HEK293 (cell line): ENCODE data around the gene PKM.

ENCODE experiments used
- GLI2 ChIP-seq: fragments of 450-650 bp; formaldehyde crosslinking; IDR thresholded peaks from 2 replicates; pipeline ENCODE4; 2017; ENCODE audit warnings: missing biosample characterization, missing genetic modification characterization, low read depth, borderline replicate concordance
- GLIS1 ChIP-seq: fragments of 450-650 bp; formaldehyde crosslinking; IDR thresholded peaks from 2 replicates; pipeline ENCODE4 v1.5.1; 2016; ENCODE audit warnings: missing biosample characterization, missing genetic modification characterization
- PBX3 ChIP-seq: sonication (generic); formaldehyde crosslinking; IDR thresholded peaks from 2 replicates; pipeline ENCODE4 v1.8.1; 2022; ENCODE audit warnings: mild to moderate bottlenecking, moderate library complexity, missing genetic modification reagents
- PRDM6 ChIP-seq: fragments of 450-650 bp; formaldehyde crosslinking; IDR thresholded peaks from 2 replicates; pipeline ENCODE4 v1.5.1; 2017; ENCODE audit warnings: missing biosample characterization, missing genetic modification characterization
- SALL2 ChIP-seq: fragments of 450-650 bp; formaldehyde crosslinking; IDR thresholded peaks from 2 replicates; pipeline ENCODE4 v1.5.0; 2017; ENCODE audit warnings: missing biosample characterization, mild to moderate bottlenecking, missing genetic modification characterization, borderline replicate concordance
- SP7 ChIP-seq: fragments of 450-650 bp; formaldehyde crosslinking; IDR thresholded peaks from 2 replicates; pipeline ENCODE4 v1.5.1; 2016; ENCODE audit warnings: missing biosample characterization, missing genetic modification characterization
- ZBTB20 ChIP-seq: fragments of 450-650 bp; formaldehyde crosslinking; IDR thresholded peaks from 2 replicates; pipeline ENCODE4 v1.5.1; 2016; ENCODE audit warnings: missing biosample characterization, missing genetic modification characterization
- ZNF18 ChIP-seq: fragments of 450-650 bp; formaldehyde crosslinking; IDR thresholded peaks from 2 replicates; pipeline ENCODE4 v1.5.1; 2016; ENCODE audit warnings: missing biosample characterization, missing genetic modification characterization
- ZNF202 ChIP-seq: fragments of 450-650 bp; formaldehyde crosslinking; IDR thresholded peaks from 2 replicates; pipeline ENCODE4 v1.5.1; 2016; ENCODE audit warnings: missing biosample characterization, missing genetic modification characterization, borderline replicate concordance
- ZNF433 ChIP-seq: fragments of 450-650 bp; formaldehyde crosslinking; IDR thresholded peaks from 2 replicates; pipeline ENCODE4 v1.5.1; 2016; ENCODE audit warnings: missing biosample characterization, missing genetic modification characterization, low read depth
- ZNF501 ChIP-seq: fragments of 450-650 bp; formaldehyde crosslinking; IDR thresholded peaks from 2 replicates; pipeline ENCODE4 v1.5.1; 2016; ENCODE audit warnings: missing biosample characterization, missing genetic modification characterization
- ZNF529 ChIP-seq: fragments of 450-650 bp; formaldehyde crosslinking; IDR thresholded peaks from 2 replicates; pipeline ENCODE4 v1.5.1; 2017; ENCODE audit warnings: missing genetic modification characterization, missing biosample characterization; ENCODE audit not compliant: insufficient replicate concordance
- ZNF624 ChIP-seq: fragments of 450-650 bp; formaldehyde crosslinking; IDR thresholded peaks from 2 replicates; pipeline ENCODE4 v1.5.1; 2017; ENCODE audit warnings: missing biosample characterization, missing genetic modification characterization
- ZNF677 ChIP-seq: fragments of 450-650 bp; IDR thresholded peaks from 2 replicates; pipeline ENCODE4 v1.5.0; 2018; ENCODE audit warnings: missing biosample characterization, mild to moderate bottlenecking, missing genetic modification characterization, moderate library complexity
- ZSCAN30 ChIP-seq: fragments of 450-650 bp; IDR thresholded peaks from 2 replicates; pipeline ENCODE4 v1.5.1; 2018; ENCODE audit warnings: missing biosample characterization, mild to moderate bottlenecking, missing genetic modification characterization, moderate library complexity
- TF ChIP-seq, protein P1 (sequence below): fragments of 450-650 bp; formaldehyde crosslinking; IDR thresholded peaks from 2 replicates; pipeline ENCODE4 v1.5.1; 2016; ENCODE audit warnings: missing biosample characterization, missing genetic modification characterization
- TF ChIP-seq, protein P2 (sequence below): fragments of 450-650 bp; IDR thresholded peaks from 2 replicates; pipeline ENCODE4 v1.5.1; 2018; ENCODE audit warnings: missing biosample characterization, missing genetic modification characterization
- TF ChIP-seq, protein P3 (sequence below): fragments of 450-650 bp; formaldehyde crosslinking; IDR thresholded peaks from 2 replicates; pipeline ENCODE4 v1.5.1; 2016; ENCODE audit warnings: missing biosample characterization, missing genetic modification characterization
- TF ChIP-seq, protein P4 (sequence below): fragments of 450-650 bp; formaldehyde crosslinking; IDR thresholded peaks from 2 replicates; pipeline ENCODE4 v1.5.1; 2016; ENCODE audit warnings: missing biosample characterization, missing genetic modification characterization
- TF ChIP-seq, protein P5 (sequence below): fragments of 450-650 bp; formaldehyde crosslinking; conservative IDR thresholded peaks from 2 replicates; pipeline ENCODE4 v1.5.1; 2016; ENCODE audit warnings: low read depth, missing biosample characterization, missing genetic modification characterization
- TF ChIP-seq, protein P6 (sequence below): fragments of 450-650 bp; IDR thresholded peaks from 2 replicates; pipeline ENCODE4 v1.5.1; 2018; ENCODE audit warnings: missing biosample characterization, mild to moderate bottlenecking, missing genetic modification characterization

The PKM gene

DNA sequence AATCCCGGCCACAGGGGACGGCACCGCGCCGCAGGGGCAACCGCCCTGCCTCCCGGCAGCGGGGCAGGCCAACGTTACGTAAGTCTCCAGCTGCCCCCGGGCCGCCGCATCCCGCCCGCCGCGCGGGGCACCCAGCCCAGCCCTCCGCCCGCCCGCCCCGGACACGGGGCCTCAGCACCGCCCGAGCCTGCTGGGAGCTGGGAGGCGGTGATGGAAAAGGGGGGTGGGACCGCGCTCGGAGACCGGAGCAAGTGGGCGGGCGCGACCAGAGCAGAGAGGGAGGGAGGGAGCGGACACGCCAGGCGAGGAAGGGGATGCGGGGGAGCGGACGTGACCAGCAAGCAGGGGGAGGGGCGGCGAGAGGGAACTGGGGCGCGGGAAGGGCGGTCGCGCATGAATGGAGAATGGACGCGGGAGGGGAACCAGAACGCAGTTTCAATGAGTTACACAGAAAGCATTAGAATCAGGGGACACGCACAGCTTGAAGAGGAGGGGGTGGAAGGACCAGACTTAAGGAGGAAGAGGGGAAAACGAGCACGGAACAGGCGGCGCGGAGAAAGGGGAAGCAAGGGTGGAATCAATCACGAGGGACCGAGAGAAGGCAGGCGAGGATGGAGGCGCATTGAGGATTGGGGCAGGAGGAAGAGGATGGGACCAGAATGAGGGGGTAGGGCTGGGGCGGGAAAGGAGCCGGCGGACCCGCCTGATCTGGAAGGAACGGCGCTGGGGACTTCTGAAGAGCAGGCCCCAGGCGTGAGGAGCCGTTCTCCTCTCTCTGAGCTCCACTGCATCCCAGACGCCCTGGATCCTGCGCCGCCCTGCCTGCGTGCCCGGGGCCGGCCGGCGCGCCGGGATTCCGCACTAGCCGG is 559 bp downstream of the PKM start (continued):
- TF ChIP-seq, protein P1, sequence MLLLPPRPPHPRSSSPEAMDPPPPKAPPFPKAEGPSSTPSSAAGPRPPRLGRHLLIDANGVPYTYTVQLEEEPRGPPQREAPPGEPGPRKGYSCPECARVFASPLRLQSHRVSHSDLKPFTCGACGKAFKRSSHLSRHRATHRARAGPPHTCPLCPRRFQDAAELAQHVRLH (tag by site-specific recombination): peak; percentile 82
- TF ChIP-seq PRDM6 (tag by site-specific recombination): no peak
- TF ChIP-seq ZNF677: 0 out of 2 replicates have a peak, but pooled peaks have one; percentile 56
- TF ChIP-seq, protein P2, sequence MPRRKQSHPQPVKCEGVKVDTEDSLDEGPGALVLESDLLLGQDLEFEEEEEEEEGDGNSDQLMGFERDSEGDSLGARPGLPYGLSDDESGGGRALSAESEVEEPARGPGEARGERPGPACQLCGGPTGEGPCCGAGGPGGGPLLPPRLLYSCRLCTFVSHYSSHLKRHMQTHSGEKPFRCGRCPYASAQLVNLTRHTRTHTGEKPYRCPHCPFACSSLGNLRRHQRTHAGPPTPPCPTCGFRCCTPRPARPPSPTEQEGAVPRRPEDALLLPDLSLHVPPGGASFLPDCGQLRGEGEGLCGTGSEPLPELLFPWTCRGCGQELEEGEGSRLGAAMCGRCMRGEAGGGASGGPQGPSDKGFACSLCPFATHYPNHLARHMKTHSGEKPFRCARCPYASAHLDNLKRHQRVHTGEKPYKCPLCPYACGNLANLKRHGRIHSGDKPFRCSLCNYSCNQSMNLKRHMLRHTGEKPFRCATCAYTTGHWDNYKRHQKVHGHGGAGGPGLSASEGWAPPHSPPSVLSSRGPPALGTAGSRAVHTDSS (tag by site-specific recombination): peak; percentile 82
- TF ChIP-seq SP7 (tag by site-specific recombination): peak; percentile 97
- TF ChIP-seq, protein P3, sequence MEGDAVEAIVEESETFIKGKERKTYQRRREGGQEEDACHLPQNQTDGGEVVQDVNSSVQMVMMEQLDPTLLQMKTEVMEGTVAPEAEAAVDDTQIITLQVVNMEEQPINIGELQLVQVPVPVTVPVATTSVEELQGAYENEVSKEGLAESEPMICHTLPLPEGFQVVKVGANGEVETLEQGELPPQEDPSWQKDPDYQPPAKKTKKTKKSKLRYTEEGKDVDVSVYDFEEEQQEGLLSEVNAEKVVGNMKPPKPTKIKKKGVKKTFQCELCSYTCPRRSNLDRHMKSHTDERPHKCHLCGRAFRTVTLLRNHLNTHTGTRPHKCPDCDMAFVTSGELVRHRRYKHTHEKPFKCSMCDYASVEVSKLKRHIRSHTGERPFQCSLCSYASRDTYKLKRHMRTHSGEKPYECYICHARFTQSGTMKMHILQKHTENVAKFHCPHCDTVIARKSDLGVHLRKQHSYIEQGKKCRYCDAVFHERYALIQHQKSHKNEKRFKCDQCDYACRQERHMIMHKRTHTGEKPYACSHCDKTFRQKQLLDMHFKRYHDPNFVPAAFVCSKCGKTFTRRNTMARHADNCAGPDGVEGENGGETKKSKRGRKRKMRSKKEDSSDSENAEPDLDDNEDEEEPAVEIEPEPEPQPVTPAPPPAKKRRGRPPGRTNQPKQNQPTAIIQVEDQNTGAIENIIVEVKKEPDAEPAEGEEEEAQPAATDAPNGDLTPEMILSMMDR (tag by site-specific recombination): peak; percentile 17
- TF ChIP-seq GLIS1 (tag by site-specific recombination): peak; percentile 92
- TF ChIP-seq, protein P4, sequence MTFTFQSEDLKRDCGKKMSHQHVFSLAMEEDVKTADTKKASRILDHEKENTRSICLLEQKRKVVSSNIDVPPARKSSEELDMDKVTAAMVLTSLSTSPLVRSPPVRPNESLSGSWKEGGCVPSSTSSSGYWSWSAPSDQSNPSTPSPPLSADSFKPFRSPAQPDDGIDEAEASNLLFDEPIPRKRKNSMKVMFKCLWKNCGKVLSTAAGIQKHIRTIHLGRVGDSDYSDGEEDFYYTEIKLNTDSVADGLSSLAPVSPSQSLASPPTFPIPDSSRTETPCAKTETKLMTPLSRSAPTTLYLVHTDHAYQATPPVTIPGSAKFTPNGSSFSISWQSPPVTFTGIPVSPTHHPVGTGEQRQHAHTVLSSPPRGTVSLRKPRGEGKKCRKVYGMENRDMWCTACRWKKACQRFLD (tag by site-specific recombination): peak; percentile 45
- TF ChIP-seq ZNF624 (tag by site-specific recombination): peak; percentile 87
- TF ChIP-seq PBX3: peak; percentile 87; the same call in 1 of the 2 replicates
- no peak for TF ChIP-seq ZNF433
- TF ChIP-seq, protein P5, sequence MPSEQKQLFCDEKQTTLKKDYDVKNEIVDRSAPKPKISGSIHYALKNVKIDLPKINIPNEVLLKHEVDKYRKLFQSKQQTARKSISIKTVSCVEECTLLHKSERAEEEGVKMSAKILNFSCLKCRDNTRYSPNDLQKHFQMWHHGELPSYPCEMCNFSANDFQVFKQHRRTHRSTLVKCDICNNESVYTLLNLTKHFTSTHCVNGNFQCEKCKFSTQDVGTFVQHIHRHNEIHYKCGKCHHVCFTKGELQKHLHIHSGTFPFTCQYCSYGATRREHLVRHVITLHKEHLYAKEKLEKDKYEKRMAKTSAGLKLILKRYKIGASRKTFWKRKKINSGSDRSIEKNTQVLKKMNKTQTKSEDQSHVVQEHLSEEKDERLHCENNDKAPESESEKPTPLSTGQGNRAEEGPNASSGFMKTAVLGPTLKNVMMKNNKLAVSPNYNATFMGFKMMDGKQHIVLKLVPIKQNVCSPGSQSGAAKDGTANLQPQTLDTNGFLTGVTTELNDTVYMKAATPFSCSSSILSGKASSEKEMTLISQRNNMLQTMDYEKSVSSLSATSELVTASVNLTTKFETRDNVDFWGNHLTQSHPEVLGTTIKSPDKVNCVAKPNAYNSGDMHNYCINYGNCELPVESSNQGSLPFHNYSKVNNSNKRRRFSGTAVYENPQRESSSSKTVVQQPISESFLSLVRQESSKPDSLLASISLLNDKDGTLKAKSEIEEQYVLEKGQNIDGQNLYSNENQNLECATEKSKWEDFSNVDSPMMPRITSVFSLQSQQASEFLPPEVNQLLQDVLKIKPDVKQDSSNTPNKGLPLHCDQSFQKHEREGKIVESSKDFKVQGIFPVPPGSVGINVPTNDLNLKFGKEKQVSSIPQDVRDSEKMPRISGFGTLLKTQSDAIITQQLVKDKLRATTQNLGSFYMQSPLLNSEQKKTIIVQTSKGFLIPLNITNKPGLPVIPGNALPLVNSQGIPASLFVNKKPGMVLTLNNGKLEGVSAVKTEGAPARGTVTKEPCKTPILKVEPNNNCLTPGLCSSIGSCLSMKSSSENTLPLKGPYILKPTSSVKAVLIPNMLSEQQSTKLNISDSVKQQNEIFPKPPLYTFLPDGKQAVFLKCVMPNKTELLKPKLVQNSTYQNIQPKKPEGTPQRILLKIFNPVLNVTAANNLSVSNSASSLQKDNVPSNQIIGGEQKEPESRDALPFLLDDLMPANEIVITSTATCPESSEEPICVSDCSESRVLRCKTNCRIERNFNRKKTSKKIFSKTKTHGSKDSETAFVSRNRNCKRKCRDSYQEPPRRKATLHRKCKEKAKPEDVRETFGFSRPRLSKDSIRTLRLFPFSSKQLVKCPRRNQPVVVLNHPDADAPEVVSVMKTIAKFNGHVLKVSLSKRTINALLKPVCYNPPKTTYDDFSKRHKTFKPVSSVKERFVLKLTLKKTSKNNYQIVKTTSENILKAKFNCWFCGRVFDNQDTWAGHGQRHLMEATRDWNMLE (tag by site-specific recombination): no peak
- TF ChIP-seq SALL2 (tag by site-specific recombination): no peak
- peak; percentile 92 for TF ChIP-seq ZSCAN30 (tag by site-specific recombination)
- TF ChIP-seq, protein P6, sequence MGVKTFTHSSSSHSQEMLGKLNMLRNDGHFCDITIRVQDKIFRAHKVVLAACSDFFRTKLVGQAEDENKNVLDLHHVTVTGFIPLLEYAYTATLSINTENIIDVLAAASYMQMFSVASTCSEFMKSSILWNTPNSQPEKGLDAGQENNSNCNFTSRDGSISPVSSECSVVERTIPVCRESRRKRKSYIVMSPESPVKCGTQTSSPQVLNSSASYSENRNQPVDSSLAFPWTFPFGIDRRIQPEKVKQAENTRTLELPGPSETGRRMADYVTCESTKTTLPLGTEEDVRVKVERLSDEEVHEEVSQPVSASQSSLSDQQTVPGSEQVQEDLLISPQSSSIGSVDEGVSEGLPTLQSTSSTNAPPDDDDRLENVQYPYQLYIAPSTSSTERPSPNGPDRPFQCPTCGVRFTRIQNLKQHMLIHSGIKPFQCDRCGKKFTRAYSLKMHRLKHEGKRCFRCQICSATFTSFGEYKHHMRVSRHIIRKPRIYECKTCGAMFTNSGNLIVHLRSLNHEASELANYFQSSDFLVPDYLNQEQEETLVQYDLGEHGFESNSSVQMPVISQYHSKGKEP (tag by site-specific recombination): no peak; the same call in 1 of the 2 replicates
- TF ChIP-seq GLI2 (tag by site-specific recombination): no peak
- TF ChIP-seq ZNF18: peak; percentile 86
- no peak for TF ChIP-seq ZNF202 (tag by site-specific recombination)
- peak; percentile 83 for TF ChIP-seq ZNF501
- TF ChIP-seq ZNF529 (tag by site-specific recombination): no peak
- TF ChIP-seq ZBTB20 (tag by site-specific recombination): peak; percentile 63
